Spleen (tissue), 7 donors: Measurements from ENCODE around the gene APOL5.

Experiments used
- POLR2A ChIP-seq, 3 donors: fragments of 450-650 bp; IDR thresholded peaks; one replicate each; pipeline ENCODE4 v1.5.1; 2017; ENCODE audit warnings: antibody characterized with exemption in 3 of 3, mild to moderate bottlenecking in 1 of 3
- TF ChIP-seq, protein P1 (sequence below), 11 experiments: fragments of 200-600 bp in 7 of 11; fragments of 450-650 bp in 4 of 11; sonication (generic) in 4 of 11; IDR thresholded peaks in 8 of 11; conservative IDR thresholded peaks in 3 of 11; 1 replicate in 7 of 11; 2 replicates in 4 of 11; pipeline versions ENCODE4 v1.4.0 to v1.8.0; 2016 to 2021; ENCODE audit warnings: antibody characterized with exemption in 11 of 11, inconsistent platforms in 4 of 11, mild to moderate bottlenecking in 1 of 11
- donor health status: DM: no; HTN: no; CAD: no; lungs with moderate emphysema.
- donor health status: DM: no; HTN: no; CAD: no.
- donor health status: DM: no; HTN: no; CAD: no.

DNA sequence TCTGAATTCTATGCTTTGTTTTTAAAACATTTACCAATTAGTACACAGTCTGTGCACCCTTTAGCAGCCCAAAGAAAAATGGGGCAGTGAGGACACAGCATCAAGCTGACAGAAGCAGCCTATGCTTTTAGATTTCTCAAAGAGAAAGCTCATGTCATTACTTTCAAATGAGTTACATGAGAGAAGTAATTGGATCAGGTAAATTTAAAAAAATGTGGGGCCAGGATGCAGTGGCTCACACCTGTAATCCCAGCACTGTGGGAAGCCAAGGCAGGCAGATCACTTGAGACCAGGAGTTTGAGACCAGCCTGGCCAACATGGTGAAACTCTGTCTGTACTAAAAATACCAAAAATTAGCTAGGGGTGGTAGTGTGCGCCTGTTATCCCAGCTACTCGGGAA, 57.7 kb downstream of the APOL5 start:
- TF ChIP-seq, protein P1, sequence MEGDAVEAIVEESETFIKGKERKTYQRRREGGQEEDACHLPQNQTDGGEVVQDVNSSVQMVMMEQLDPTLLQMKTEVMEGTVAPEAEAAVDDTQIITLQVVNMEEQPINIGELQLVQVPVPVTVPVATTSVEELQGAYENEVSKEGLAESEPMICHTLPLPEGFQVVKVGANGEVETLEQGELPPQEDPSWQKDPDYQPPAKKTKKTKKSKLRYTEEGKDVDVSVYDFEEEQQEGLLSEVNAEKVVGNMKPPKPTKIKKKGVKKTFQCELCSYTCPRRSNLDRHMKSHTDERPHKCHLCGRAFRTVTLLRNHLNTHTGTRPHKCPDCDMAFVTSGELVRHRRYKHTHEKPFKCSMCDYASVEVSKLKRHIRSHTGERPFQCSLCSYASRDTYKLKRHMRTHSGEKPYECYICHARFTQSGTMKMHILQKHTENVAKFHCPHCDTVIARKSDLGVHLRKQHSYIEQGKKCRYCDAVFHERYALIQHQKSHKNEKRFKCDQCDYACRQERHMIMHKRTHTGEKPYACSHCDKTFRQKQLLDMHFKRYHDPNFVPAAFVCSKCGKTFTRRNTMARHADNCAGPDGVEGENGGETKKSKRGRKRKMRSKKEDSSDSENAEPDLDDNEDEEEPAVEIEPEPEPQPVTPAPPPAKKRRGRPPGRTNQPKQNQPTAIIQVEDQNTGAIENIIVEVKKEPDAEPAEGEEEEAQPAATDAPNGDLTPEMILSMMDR (IDR thresholded peaks at IDR 0.05 in 8 of 11, conservative IDR thresholded peaks at IDR 0.05 in 3 of 11): no peak
- TF ChIP-seq POLR2A (IDR thresholded peaks at IDR 0.05): no peak
